ENCODE results near the gene ANAPC13. TPM values are rescaled to one million over a fixed set of nuclear protein-coding genes. Genes with fewer than 3 reads are reported as not detected.

The ANAPC13 gene
- total and polyA plus RNA-seq, 10 donors, result 31.1 to 64.8 (median 50.3) TPM

DNA sequence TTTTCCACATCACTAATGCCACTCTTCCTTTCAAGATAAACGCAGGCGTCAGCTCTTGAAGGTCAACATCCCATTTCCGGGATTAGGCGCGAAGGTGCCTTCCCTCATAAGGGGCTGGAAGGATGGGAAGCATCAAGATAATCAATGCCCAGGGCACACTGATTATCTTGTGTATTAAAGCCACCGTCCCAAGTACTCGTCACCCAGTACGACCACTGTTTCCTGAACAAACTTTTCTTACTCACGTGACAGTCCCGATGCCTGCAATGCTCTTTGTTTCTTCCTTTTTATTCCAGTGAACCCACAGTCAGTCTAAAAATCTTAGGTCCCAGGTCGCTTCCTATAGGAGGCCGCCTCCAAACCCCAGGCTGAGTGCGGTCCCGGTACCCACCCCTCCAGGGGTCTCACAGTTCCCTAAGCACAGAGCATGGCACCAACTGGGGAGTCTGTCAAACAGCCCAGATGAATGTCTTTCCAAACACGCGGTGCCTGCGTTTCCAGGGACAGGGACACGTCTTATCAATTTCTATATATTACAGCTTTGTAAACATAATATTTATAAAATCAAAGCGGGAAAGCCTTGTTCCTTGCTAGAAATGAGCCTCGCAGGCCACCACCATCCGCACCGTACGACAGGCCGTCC, 589 bp downstream of the ANAPC13 start:
- peaks cover 30 to 68% (median 47%) of the 10 kb centered on the region in 6 donors for H3K4me1 ChIP-seq
- TF ChIP-seq POLR2A (IDR thresholded peaks at IDR 0.05) (no peak), POLR2AphosphoS5 (IDR thresholded peaks at IDR 0.05) (no peak), CTCF (IDR thresholded peaks at IDR 0.05 in 8 of 11, conservative IDR thresholded peaks at IDR 0.05 in 3 of 11) (no peak)
- no peaks in the 10 kb centered on the region for H3K27me3 ChIP-seq (replicated peaks in 1 of 7)
- peak overlapping the region; percentile 53 to 85 (median 80) for H3K4me3 ChIP-seq
- H3K36me3 ChIP-seq, result peaks cover 0 to 28% (median 21%) of the 10 kb centered on the region in 6 donors
- DNase-seq, result no peak
- peak overlapping the region; percentile 91 to 99 (median 98) for H3K27ac ChIP-seq
- 0 to 1% (median 1%) methylated on average over 24 of the region's 24 CpGs for WGBS, 5 donors
- intact Hi-C loops (cut with DNase I; ENCODE audit: low total_unique reads), result loop anchor here (10.0 kb wide), 1 partner anchor 830 kb away; no protein-coding TSS in a partner anchor
- H3K9me3 ChIP-seq, result no peaks in the 10 kb centered on the region

DNA sequence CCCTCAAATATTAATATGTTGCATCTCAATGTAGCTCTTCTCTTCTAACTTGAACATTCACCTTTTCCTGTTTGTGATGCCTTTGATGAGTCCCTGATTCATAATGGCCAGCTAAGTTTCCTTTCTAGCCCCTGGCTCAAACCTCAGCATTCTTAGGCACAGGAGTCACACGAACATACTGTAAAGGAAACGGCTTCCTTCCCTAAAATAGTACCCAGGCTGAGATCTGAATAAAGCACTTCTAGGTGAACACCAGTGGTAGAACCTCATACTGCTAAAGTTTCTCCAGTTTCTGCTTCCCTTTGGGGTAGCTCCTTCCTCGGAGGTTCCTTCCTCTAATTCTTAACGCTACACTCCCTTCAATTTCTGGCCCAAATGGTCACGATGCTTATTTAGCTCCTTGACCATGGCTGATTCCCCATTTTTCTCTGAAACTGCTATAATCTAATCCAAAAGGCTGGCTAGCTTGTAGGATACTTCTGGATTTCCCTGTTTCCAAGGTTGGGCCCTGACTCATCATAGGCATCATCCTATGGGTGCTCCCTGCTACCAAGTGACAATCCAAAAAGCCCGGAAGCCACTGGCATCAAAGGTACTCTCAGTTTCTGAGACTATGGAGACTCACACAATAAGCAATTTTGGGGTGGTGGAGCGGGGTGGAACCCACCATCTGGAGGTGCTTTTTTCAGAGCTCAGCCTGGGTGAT, 2.4 kb downstream of the ANAPC13 start:
- TF ChIP-seq CTCF (IDR thresholded peaks at IDR 0.05 in 8 of 11, conservative IDR thresholded peaks at IDR 0.05 in 3 of 11), result no peak
- TF ChIP-seq POLR2AphosphoS5 (IDR thresholded peaks at IDR 0.05), result no peak
- TF ChIP-seq POLR2A (IDR thresholded peaks at IDR 0.05), result no peak
- Histone ChIP-seq H3K9me3 (no peaks in the 10 kb centered on the region), H3K36me3 (peaks cover 0 to 46% (median 33%) of the 10 kb centered on the region in 6 donors), H3K27me3 (replicated peaks in 1 of 7) (no peaks in the 10 kb centered on the region), H3K4me1 (peaks cover 27 to 49% (median 38%) of the 10 kb centered on the region in 6 donors), H3K27ac (peak overlapping the region in 5 of 8 donors; percentile 43 to 99 (median 55)), H3K4me3 (peak overlapping the region in 1 of 8 donors; percentile 84)
- 45 to 63% (median 53%) methylated on average over 7 of the region's 7 CpGs for WGBS, 5 donors
- intact Hi-C loops (cut with DNase I; ENCODE audit: low total_unique reads), result loop anchor here (10.0 kb wide), 1 partner anchor 829 kb away; no protein-coding TSS in a partner anchor
- no peak for DNase-seq

GRCh38 chr3:134482622-134483021, 3.2 kb downstream of the ANAPC13 start:
- intact Hi-C loops (cut with DNase I; ENCODE audit: low total_unique reads), result loop anchor here (10.0 kb wide), 1 partner anchor 828 kb away; no protein-coding TSS in a partner anchor
- no peak for DNase-seq
- Histone ChIP-seq H3K36me3 (peaks cover 0 to 53% (median 40%) of the 10 kb centered on the region in 6 donors), H3K27ac (peak overlapping the region in 5 of 8 donors; percentile 43 to 99 (median 55)), H3K27me3 (replicated peaks in 1 of 7) (no peaks in the 10 kb centered on the region), H3K4me1 (peaks cover 25 to 42% (median 32%) of the 10 kb centered on the region in 6 donors), H3K9me3 (no peaks in the 10 kb centered on the region), H3K4me3 (no peak overlapping the region)
- WGBS, 5 donors, result 90 to 96% (median 92%) methylated on average over 3 of the region's 3 CpGs
- TF ChIP-seq CTCF (IDR thresholded peaks at IDR 0.05 in 8 of 11, conservative IDR thresholded peaks at IDR 0.05 in 3 of 11), result no peak
- TF ChIP-seq POLR2AphosphoS5 (IDR thresholded peaks at IDR 0.05), result no peak
- no peak for TF ChIP-seq POLR2A (IDR thresholded peaks at IDR 0.05)

GRCh38 chr3:134481166-134481565, 4.6 kb downstream of the ANAPC13 start:
- peaks cover 0 to 68% (median 53%) of the 10 kb centered on the region in 6 donors for H3K36me3 ChIP-seq
- peaks cover 17 to 31% (median 22%) of the 10 kb centered on the region in 6 donors for H3K4me1 ChIP-seq
- no peak for DNase-seq
- H3K27me3 ChIP-seq (replicated peaks in 1 of 7), result no peaks in the 10 kb centered on the region
- no peak overlapping the region for H3K27ac ChIP-seq
- no peak for TF ChIP-seq POLR2A (IDR thresholded peaks at IDR 0.05)
- TF ChIP-seq CTCF (IDR thresholded peaks at IDR 0.05 in 8 of 11, conservative IDR thresholded peaks at IDR 0.05 in 3 of 11), result no peak
- no peak for TF ChIP-seq POLR2AphosphoS5 (IDR thresholded peaks at IDR 0.05)
- intact Hi-C loops (cut with DNase I; ENCODE audit: low total_unique reads), result loop anchor here (10.0 kb wide), 1 partner anchor 826 kb away; no protein-coding TSS in a partner anchor
- WGBS, 5 donors, result 69 to 87% (median 81%) methylated on average over 1 of the region's 1 CpG
- H3K4me3 ChIP-seq, result no peak overlapping the region
- H3K9me3 ChIP-seq, result no peaks in the 10 kb centered on the region
